ENCODE measurements around the gene MIS18BP1.
A peak's percentile ranks its signal among the peaks of the same experiment; 100 is the strongest.
"Not testable (repeated sequence)": the region's sequence is repeated elsewhere in the genome, so short reads cannot be mapped to it uniquely, and the experiment has no call there.

Gene MIS18BP1

GRCh38 chr14:45253070-45253753, at the start of gene MIS18BP1:
Gene MIS18BP1, minus strand, starts transcription at chr14:45253202. Its CDS starts 5,916 bp downstream, at chr14:45247286.
- Histone ChIP-seq H3K27me3 (ENCODE audit: control insufficient read depth, low read length) (no peaks in the 10 kb centered on the region), H3K27ac (ENCODE audit: low read depth, low read length) (peak within 1 kb of the TSS; percentile 87), H3K36me3 (ENCODE audit: control insufficient read depth, low read length) (peaks cover 41% of the 10 kb centered on the region)

GRCh38 chr14:45298423-45299117, 45.6 kb upstream of the MIS18BP1 start:
- Histone ChIP-seq H4K20me1 (ENCODE audit: control insufficient read depth, insufficient read depth, low read depth, low read length) (no peaks in the 10 kb centered on the region), H3K4me1 (ENCODE audit: control insufficient read depth, low read length) (no peaks in the 10 kb centered on the region), H3K36me3 (ENCODE audit: control insufficient read depth, low read length) (no peaks in the 10 kb centered on the region), H3K9me3 (ENCODE audit: control insufficient read depth, insufficient read depth, low read length) (no peaks in the 10 kb centered on the region), H3F3A (ENCODE audit: control insufficient read depth, insufficient read depth) (no peaks in the 10 kb centered on the region), H3K4me3 (ENCODE audit: low read length) (no peak overlapping the region), H3K79me2 (ENCODE audit: control insufficient read depth, low read length) (no peaks in the 10 kb centered on the region), H3K27me3 (ENCODE audit: control insufficient read depth, low read length) (no peaks in the 10 kb centered on the region), H3K27ac (ENCODE audit: low read depth, low read length) (no peak overlapping the region), H3K9me2 (replicated peaks; ENCODE audit: control insufficient read depth, low read length) (no peaks in the 10 kb centered on the region), H3K4me2 (ENCODE audit: low read length) (no peak overlapping the region)
- TF ChIP-seq, protein P1, sequence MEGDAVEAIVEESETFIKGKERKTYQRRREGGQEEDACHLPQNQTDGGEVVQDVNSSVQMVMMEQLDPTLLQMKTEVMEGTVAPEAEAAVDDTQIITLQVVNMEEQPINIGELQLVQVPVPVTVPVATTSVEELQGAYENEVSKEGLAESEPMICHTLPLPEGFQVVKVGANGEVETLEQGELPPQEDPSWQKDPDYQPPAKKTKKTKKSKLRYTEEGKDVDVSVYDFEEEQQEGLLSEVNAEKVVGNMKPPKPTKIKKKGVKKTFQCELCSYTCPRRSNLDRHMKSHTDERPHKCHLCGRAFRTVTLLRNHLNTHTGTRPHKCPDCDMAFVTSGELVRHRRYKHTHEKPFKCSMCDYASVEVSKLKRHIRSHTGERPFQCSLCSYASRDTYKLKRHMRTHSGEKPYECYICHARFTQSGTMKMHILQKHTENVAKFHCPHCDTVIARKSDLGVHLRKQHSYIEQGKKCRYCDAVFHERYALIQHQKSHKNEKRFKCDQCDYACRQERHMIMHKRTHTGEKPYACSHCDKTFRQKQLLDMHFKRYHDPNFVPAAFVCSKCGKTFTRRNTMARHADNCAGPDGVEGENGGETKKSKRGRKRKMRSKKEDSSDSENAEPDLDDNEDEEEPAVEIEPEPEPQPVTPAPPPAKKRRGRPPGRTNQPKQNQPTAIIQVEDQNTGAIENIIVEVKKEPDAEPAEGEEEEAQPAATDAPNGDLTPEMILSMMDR (IDR thresholded peaks at IDR 0.05; ENCODE audit: low read depth, low read length, poor library complexity, severe bottlenecking), result no peak
- TF ChIP-seq EZH2phosphoT487 (IDR thresholded peaks at IDR 0.05; ENCODE audit: borderline replicate concordance, low read length), result no peak

More at GRCh38 chr14:45253070-45253753, at the start of gene MIS18BP1:
- peaks cover 16% of the 10 kb centered on the region for H3F3A ChIP-seq (ENCODE audit: control insufficient read depth, insufficient read depth)
- peak within 1 kb of the TSS; percentile 97 for H3K4me3 ChIP-seq (ENCODE audit: low read length)
- H3K79me2 ChIP-seq (ENCODE audit: control insufficient read depth, low read length), result peaks cover 51% of the 10 kb centered on the region
- H3K9me2 ChIP-seq (replicated peaks; ENCODE audit: control insufficient read depth, low read length), result no peaks in the 10 kb centered on the region
- TF ChIP-seq, protein P1 (IDR thresholded peaks at IDR 0.05; ENCODE audit: low read depth, low read length, poor library complexity, severe bottlenecking), result peak; percentile 90
- no peak for TF ChIP-seq EZH2phosphoT487 (IDR thresholded peaks at IDR 0.05; ENCODE audit: borderline replicate concordance, low read length)
- H4K20me1 ChIP-seq (ENCODE audit: control insufficient read depth, insufficient read depth, low read depth, low read length), result peaks cover 28% of the 10 kb centered on the region
- H3K4me2 ChIP-seq (ENCODE audit: low read length), result peak within 1 kb of the TSS; percentile 77
- peaks cover 40% of the 10 kb centered on the region for H3K4me1 ChIP-seq (ENCODE audit: control insufficient read depth, low read length)
- H3K9me3 ChIP-seq (ENCODE audit: control insufficient read depth, insufficient read depth, low read length), result peaks cover 12% of the 10 kb centered on the region; the same call in 1 of the 2 replicates

DNA sequence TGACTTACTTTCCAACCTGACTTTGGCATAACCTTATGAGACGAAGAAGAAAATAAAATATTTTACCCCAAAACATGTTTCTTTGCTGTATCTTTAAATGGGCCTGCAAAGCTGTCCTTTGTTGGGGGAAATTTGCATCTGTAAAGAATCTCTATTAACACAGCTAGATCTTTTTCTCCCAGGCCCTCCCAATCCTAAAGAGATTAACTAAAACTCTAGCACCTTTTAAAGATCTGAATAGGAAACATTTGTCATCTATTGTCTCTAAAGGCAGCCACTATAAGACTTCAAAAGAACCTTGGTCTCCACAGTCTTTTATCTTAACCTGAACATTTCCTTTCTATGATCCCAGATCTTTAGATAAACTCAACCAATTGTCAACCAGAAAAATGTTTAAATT, 41.8 kb upstream of the MIS18BP1 start:
- not testable (repeated sequence) for H3K9me3 ChIP-seq (ENCODE audit: control insufficient read depth, insufficient read depth, low read length); H3K9me2 ChIP-seq (replicated peaks; ENCODE audit: control insufficient read depth, low read length); H3K79me2 ChIP-seq (ENCODE audit: control insufficient read depth, low read length); H3F3A ChIP-seq (ENCODE audit: control insufficient read depth, insufficient read depth); H3K4me3 ChIP-seq (ENCODE audit: low read length); H3K36me3 ChIP-seq (ENCODE audit: control insufficient read depth, low read length); H3K4me2 ChIP-seq (ENCODE audit: low read length); H4K20me1 ChIP-seq (ENCODE audit: control insufficient read depth, insufficient read depth, low read depth, low read length); H3K4me1 ChIP-seq (ENCODE audit: control insufficient read depth, low read length); H3K27me3 ChIP-seq (ENCODE audit: control insufficient read depth, low read length); H3K27ac ChIP-seq (ENCODE audit: low read depth, low read length)

DNA sequence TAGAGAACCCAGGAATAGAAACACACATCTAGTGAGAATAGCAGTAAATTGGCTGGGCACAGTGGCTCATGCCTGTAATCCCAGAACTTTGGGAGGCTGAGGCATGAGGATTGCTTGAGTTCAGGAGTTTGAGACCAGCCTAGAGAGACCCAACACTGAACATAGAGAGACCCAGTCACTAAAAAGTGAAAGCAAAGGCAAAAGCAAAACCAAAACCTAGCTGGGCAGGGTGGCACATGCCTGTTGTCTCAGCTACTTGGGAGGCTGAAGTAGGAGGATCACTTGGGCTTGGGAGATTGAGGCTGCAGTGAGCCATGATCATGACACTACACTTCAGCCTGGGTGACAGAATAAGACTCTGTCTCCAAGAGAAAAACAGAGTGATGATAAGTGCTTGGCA, 37.5 kb upstream of the MIS18BP1 start:
- H3K27me3 ChIP-seq (ENCODE audit: control insufficient read depth, low read length), result no peaks in the 10 kb centered on the region
- no peaks in the 10 kb centered on the region for H3K4me1 ChIP-seq (ENCODE audit: control insufficient read depth, low read length)
- H3K9me3 ChIP-seq (ENCODE audit: control insufficient read depth, insufficient read depth, low read length), result no peaks in the 10 kb centered on the region
- no peaks in the 10 kb centered on the region for H3K36me3 ChIP-seq (ENCODE audit: control insufficient read depth, low read length)
- H3K27ac ChIP-seq (ENCODE audit: low read depth, low read length), result no peak overlapping the region
- H3K4me3 ChIP-seq (ENCODE audit: low read length), result no peak overlapping the region
- no peaks in the 10 kb centered on the region for H3K9me2 ChIP-seq (replicated peaks; ENCODE audit: control insufficient read depth, low read length)
- no peaks in the 10 kb centered on the region for H4K20me1 ChIP-seq (ENCODE audit: control insufficient read depth, insufficient read depth, low read depth, low read length)
- H3F3A ChIP-seq (ENCODE audit: control insufficient read depth, insufficient read depth), result no peaks in the 10 kb centered on the region
- TF ChIP-seq, protein P1 (IDR thresholded peaks at IDR 0.05; ENCODE audit: low read depth, low read length, poor library complexity, severe bottlenecking), result no peak
- no peak for TF ChIP-seq EZH2phosphoT487 (IDR thresholded peaks at IDR 0.05; ENCODE audit: borderline replicate concordance, low read length)
- H3K79me2 ChIP-seq (ENCODE audit: control insufficient read depth, low read length), result no peaks in the 10 kb centered on the region
- H3K4me2 ChIP-seq (ENCODE audit: low read length), result no peak overlapping the region

Data from DOHH2 (cell line).